Stimulated activated CD8-positive, alpha-beta memory T cell treated with anti-CD3 and anti-CD28 coated beads, Interleukin-2, amount 100 ng/mL, for 1 hour (primary cell): Measurements from ENCODE around the gene DISP1.
"Not testable (repeated sequence)": the region's sequence is repeated elsewhere in the genome, so short reads cannot be mapped to it uniquely, and the experiment has no call there.

ENCODE experiments used
- DNase-seq, 2 donors: peaks; one replicate each; pipeline ENCODE4 v3.0.0-alpha.2; 2020; ENCODE audit warnings: low read depth in 2 of 2

DISP1 gene

GRCh38 chr1:222792744-222793143 is 22.1 kb upstream of the DISP1 start:
- DNase-seq: no peak

- DNase-seq: no peak
These were observed 20.0 kb upstream of the DISP1 start for GRCh38 chr1:222794656-222795474.

- no peak for DNase-seq
These were observed 16.7 kb upstream of the DISP1 start for GRCh38 chr1:222798116-222798515.

GRCh38 chr1:222798975-222799374 is 15.9 kb upstream of the DISP1 start:
- DNase-seq: no peak

- no peak for DNase-seq
These were observed 13.8 kb upstream of the DISP1 start for GRCh38 chr1:222801067-222801466.

GRCh38 chr1:222811671-222812070 is 3.2 kb upstream of the DISP1 start:
- no peak for DNase-seq

- DNase-seq: no peak
These were observed 838 bp upstream of the DISP1 start for GRCh38 chr1:222813866-222814535.

- DNase-seq: no peak
These were observed 564 bp downstream of the DISP1 start for GRCh38 chr1:222815440-222815765.

GRCh38 chr1:222817529-222817928 is 2.7 kb downstream of the DISP1 start:
- DNase-seq: no peak

GRCh38 chr1:222818171-222818570 is 3.3 kb downstream of the DISP1 start:
- no peak for DNase-seq

- no peak for DNase-seq
These were observed 5.4 kb downstream of the DISP1 start for GRCh38 chr1:222820171-222820712.

- DNase-seq: no peak
These were observed 6.4 kb downstream of the DISP1 start for GRCh38 chr1:222821239-222821638.

- DNase-seq: no peak
These were observed 8.9 kb downstream of the DISP1 start for GRCh38 chr1:222823695-222824094.

- no peak for DNase-seq
These were observed 9.8 kb downstream of the DISP1 start for GRCh38 chr1:222824641-222825040.

- DNase-seq: no peak
These were observed 14.1 kb downstream of the DISP1 start for GRCh38 chr1:222828939-222829338.

GRCh38 chr1:222829868-222830267 is 15.0 kb downstream of the DISP1 start:
- no peak for DNase-seq

- DNase-seq: no peak
These were observed 18.6 kb downstream of the DISP1 start for GRCh38 chr1:222833356-222833876.

- DNase-seq: no peak
These were observed 28.9 kb downstream of the DISP1 start for GRCh38 chr1:222843469-222844410.

- DNase-seq: no peak
These were observed 29.6 kb downstream of the DISP1 start for GRCh38 chr1:222844411-222844779.

GRCh38 chr1:222845763-222846162 is 30.9 kb downstream of the DISP1 start:
- no peak for DNase-seq

- not testable (repeated sequence) for DNase-seq
These were observed 35.7 kb downstream of the DISP1 start for GRCh38 chr1:222850550-222850949.

- DNase-seq: no peak
These were observed 37.5 kb downstream of the DISP1 start for GRCh38 chr1:222852326-222852725.
